ENCODE measurements around the gene SLC20A1. TPM values are rescaled to one million over a fixed set of nuclear protein-coding genes. Genes with fewer than 3 reads are reported as not detected.

SLC20A1 gene
- polyA plus RNA-seq, 1 experiment: 25.3 TPM

- POLR2A ChIA-PET: no interaction called here
- Histone ChIP-seq H3K27me3 (ENCODE audit: control insufficient read depth, insufficient read depth, low read length) (no peaks in the 10 kb centered on the region; the same call in none of the 2 replicates), H3K4me3 (ENCODE audit: low read depth, low read length) (no peak overlapping the region), H3K36me3 (ENCODE audit: control insufficient read depth, insufficient read depth, low read length) (no peaks in the 10 kb centered on the region)
- TF ChIP-seq CTCF (IDR thresholded peaks at IDR 0.05; ENCODE audit: insufficient read depth, low read depth, low read length): no peak
- CTCF ChIA-PET: interaction anchor here (0.7 kb wide), 1 partner anchor 9 kb away, joined by 3 read pairs; no protein-coding TSS in a partner anchor
- no peak for DNase-seq (ENCODE audit: low read depth)
These were observed 27.4 kb upstream of the SLC20A1 start for GRCh38 chr2:112618383-112618782.

- CTCF ChIA-PET: interaction anchor here (1.6 to 10.9 kb wide), 4 partner anchors 22 to 106 kb away, joined by 3 to 251 read pairs (median 9); no protein-coding TSS in a partner anchor
- Histone ChIP-seq H3K4me3 (ENCODE audit: low read depth, low read length) (no peak overlapping the region), H3K36me3 (ENCODE audit: control insufficient read depth, insufficient read depth, low read length) (no peaks in the 10 kb centered on the region), H3K27me3 (ENCODE audit: control insufficient read depth, insufficient read depth, low read length) (no peaks in the 10 kb centered on the region; the same call in 1 of the 2 replicates)
- POLR2A ChIA-PET: interaction anchor here (0.6 kb wide), 1 partner anchor 10 kb away, joined by 3 read pairs; no protein-coding TSS in a partner anchor
- DNase-seq (ENCODE audit: low read depth): peak; percentile 48
- TF ChIP-seq CTCF (IDR thresholded peaks at IDR 0.05; ENCODE audit: insufficient read depth, low read depth, low read length): no peak
These were observed 23.8 kb upstream of the SLC20A1 start for GRCh38 chr2:112621790-112622527.

GRCh38 chr2:112622528-112622849, 23.2 kb upstream of the SLC20A1 start:
- Histone ChIP-seq H3K4me3 (ENCODE audit: low read depth, low read length) (no peak overlapping the region), H3K27me3 (ENCODE audit: control insufficient read depth, insufficient read depth, low read length) (no peaks in the 10 kb centered on the region), H3K36me3 (ENCODE audit: control insufficient read depth, insufficient read depth, low read length) (no peaks in the 10 kb centered on the region)
- POLR2A ChIA-PET: interaction anchor here (0.6 kb wide), 2 partner anchors 9 to 15 kb away, joined by 3 to 5 read pairs; no protein-coding TSS in a partner anchor
- CTCF ChIA-PET: interaction anchor here (2.9 to 10.9 kb wide), 2 partner anchors 22 to 105 kb away, joined by 13 to 251 read pairs; no protein-coding TSS in a partner anchor
- peak; percentile 75 for DNase-seq (ENCODE audit: low read depth)
- no peak for TF ChIP-seq CTCF (IDR thresholded peaks at IDR 0.05; ENCODE audit: insufficient read depth, low read depth, low read length)

- POLR2A ChIA-PET: no interaction called here
These were observed 21.6 kb upstream of the SLC20A1 start for GRCh38 chr2:112623913-112624777.

More at GRCh38 chr2:112623913-112624777, 21.6 kb upstream of the SLC20A1 start:
- peak; percentile 59 for DNase-seq (ENCODE audit: low read depth)
- no peak overlapping the region for H3K4me3 ChIP-seq (ENCODE audit: low read depth, low read length)
- no peaks in the 10 kb centered on the region for H3K27me3 ChIP-seq (ENCODE audit: control insufficient read depth, insufficient read depth, low read length)
- CTCF ChIA-PET: interaction anchor here (1.0 to 10.9 kb wide), 5 partner anchors 19 to 103 kb away, joined by 3 to 251 read pairs (median 13); partner anchors contain the start of gene SLC20A1
- no peaks in the 10 kb centered on the region for H3K36me3 ChIP-seq (ENCODE audit: control insufficient read depth, insufficient read depth, low read length)
- TF ChIP-seq CTCF (IDR thresholded peaks at IDR 0.05; ENCODE audit: insufficient read depth, low read depth, low read length): no peak

Data from BJ (cell line).